Stimulated activated CD4-positive, alpha-beta T cell treated with anti-CD3 and anti-CD28 coated beads, Interleukin-12 subunit alpha, Interleukin-12 subunit beta, amount 100 ng/mL, for 48 hours (primary cell): ENCODE results near the gene ADCY2.

ENCODE experiments used
- DNase-seq, 3 donors: peaks; one replicate each; pipeline ENCODE4 v3.0.0-alpha.2; 2020; ENCODE audit warnings: low read depth in 2 of 3, low spot score in 1 of 3

The ADCY2 gene

GRCh38 chr5:7857361-7857760 is 461.4 kb downstream of the ADCY2 start:
- DNase-seq = no peak

- DNase-seq = no peak
Observed at GRCh38 chr5:7857926-7858632, 462.1 kb downstream of the ADCY2 start.

GRCh38 chr5:7866196-7866595 is 470.3 kb downstream of the ADCY2 start:
- DNase-seq = no peak

- no peak for DNase-seq
Observed at GRCh38 chr5:7867260-7867659, 471.3 kb downstream of the ADCY2 start.

- DNase-seq = no peak
Observed at GRCh38 chr5:7868427-7868772, 472.5 kb downstream of the ADCY2 start.

- peak; percentile 78 to 84 (median 81) for DNase-seq
Observed at GRCh38 chr5:7868773-7869473, 473.0 kb downstream of the ADCY2 start, which contains the start of the genes FASTKD3 and MTRR. Gene FASTKD3 (minus strand): TSS chr5:7869031. CDS start chr5:7868083, 948 bp downstream. Gene MTRR (plus strand): TSS chr5:7869148. CDS start chr5:7870795, 1,647 bp downstream.

GRCh38 chr5:7869474-7870136 is 473.7 kb downstream of the ADCY2 start:
- DNase-seq = peak in 1 of 3 donors; percentile 29

GRCh38 chr5:7871653-7872052 is 475.7 kb downstream of the ADCY2 start:
- no peak for DNase-seq

GRCh38 chr5:7872517-7873130 is 476.7 kb downstream of the ADCY2 start:
- DNase-seq = no peak

- DNase-seq = peak in 1 of 3 donors; percentile 32
Observed at GRCh38 chr5:7873216-7873615, 477.3 kb downstream of the ADCY2 start.

GRCh38 chr5:7874639-7875038 is 478.7 kb downstream of the ADCY2 start:
- no peak for DNase-seq

- no peak for DNase-seq
Observed at GRCh38 chr5:7875151-7875550, 479.2 kb downstream of the ADCY2 start.

GRCh38 chr5:7876867-7877266 is 480.9 kb downstream of the ADCY2 start:
- no peak for DNase-seq

- DNase-seq = no peak
Observed at GRCh38 chr5:7877851-7878250, 481.9 kb downstream of the ADCY2 start.

- DNase-seq = no peak
Observed at GRCh38 chr5:7878381-7878873, 482.5 kb downstream of the ADCY2 start.
